ENCODE measurements around the gene UBE2I. TPM values are rescaled to one million over a fixed set of nuclear protein-coding genes. Genes with fewer than 3 reads are reported as not detected.
"Not testable (repeated sequence)": the region's sequence is repeated elsewhere in the genome, so short reads cannot be mapped to it uniquely, and the experiment has no call there.

The UBE2I gene
- total RNA-seq, 1 experiment from 2014 or later = 271 TPM

DNA sequence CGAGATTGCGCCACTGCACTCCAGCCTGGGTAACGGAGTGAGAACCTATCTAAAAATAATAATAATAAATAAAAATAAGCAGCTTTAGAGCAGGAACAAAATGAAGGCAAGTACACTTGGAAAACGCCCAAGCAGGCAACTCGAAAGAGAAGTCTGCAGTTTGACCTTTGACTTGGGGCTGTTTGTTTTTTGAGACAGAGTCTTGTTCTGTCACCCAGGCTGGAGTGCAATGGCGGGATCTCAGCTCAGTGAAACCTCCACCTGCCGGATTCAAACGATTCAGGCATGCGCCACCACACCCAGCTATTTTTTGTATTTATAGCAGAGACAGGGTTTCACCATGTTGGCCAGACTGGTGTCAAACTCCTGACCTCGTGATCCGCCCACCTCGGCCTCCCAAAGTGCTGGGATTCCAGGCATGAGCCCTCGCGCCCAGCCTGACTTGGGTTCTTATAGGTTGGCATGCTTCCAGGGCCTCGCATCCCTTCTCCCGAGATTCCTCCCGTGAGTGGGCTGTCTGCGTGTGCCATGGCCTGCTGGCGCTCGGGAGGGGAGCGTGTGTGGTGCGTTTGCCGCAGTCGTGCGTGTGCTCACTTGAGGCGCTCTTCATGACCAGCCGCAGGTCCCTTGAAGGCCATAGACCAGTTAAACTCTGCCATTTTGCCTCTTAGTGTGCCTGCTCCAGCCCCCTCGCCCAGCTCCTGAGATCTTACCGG, 18.4 kb upstream of the UBE2I start:
- no peak overlapping the region for H2AFZ ChIP-seq
- TF ChIP-seq, protein P1, sequence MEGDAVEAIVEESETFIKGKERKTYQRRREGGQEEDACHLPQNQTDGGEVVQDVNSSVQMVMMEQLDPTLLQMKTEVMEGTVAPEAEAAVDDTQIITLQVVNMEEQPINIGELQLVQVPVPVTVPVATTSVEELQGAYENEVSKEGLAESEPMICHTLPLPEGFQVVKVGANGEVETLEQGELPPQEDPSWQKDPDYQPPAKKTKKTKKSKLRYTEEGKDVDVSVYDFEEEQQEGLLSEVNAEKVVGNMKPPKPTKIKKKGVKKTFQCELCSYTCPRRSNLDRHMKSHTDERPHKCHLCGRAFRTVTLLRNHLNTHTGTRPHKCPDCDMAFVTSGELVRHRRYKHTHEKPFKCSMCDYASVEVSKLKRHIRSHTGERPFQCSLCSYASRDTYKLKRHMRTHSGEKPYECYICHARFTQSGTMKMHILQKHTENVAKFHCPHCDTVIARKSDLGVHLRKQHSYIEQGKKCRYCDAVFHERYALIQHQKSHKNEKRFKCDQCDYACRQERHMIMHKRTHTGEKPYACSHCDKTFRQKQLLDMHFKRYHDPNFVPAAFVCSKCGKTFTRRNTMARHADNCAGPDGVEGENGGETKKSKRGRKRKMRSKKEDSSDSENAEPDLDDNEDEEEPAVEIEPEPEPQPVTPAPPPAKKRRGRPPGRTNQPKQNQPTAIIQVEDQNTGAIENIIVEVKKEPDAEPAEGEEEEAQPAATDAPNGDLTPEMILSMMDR (conservative IDR thresholded peaks at IDR 0.05) = no peak
- no peak for TF ChIP-seq EZH2 (IDR thresholded peaks at IDR 0.05; ENCODE audit: low read depth)
- H3K36me3 ChIP-seq (ENCODE audit: low read depth) = no peaks in the 10 kb centered on the region
- peaks cover 9% of the 10 kb centered on the region; the same call in 1 of the 2 replicates for H3F3A ChIP-seq (ENCODE audit: insufficient read depth, low read depth)
- no TSS peak for BruUV-seq (replicated peaks)
- H3K4me2 ChIP-seq = no peak overlapping the region
- peaks cover 12% of the 10 kb centered on the region for H3K4me1 ChIP-seq (replicated peaks; ENCODE audit: insufficient read depth)
- DNase-seq = peak in 1 of 2 experiments; percentile 40
- no peaks in the 10 kb centered on the region for H4K20me1 ChIP-seq (ENCODE audit: insufficient read depth)
- peaks cover 29% of the 10 kb centered on the region; the same call in 1 of the 2 replicates for H3K27me3 ChIP-seq (ENCODE audit: insufficient read depth, low read depth)
- intact Hi-C loops (cut with micrococcal nuclease; ENCODE audit: unreplicated experiment) = no loop called here
- H3K4me3 ChIP-seq = no peak overlapping the region
- H3K79me2 ChIP-seq (ENCODE audit: low read depth) = no peaks in the 10 kb centered on the region
- H3K9me3 ChIP-seq (ENCODE audit: insufficient read depth, low read depth) = no peaks in the 10 kb centered on the region
- ChIA-PET POLR2A (ENCODE audit: unreplicated experiment) (no interaction called here), CTCF (no interaction called here)
- H3K9me2 ChIP-seq (ENCODE audit: insufficient read depth) = no peaks in the 10 kb centered on the region
- no peak overlapping the region for H3K27ac ChIP-seq

DNA sequence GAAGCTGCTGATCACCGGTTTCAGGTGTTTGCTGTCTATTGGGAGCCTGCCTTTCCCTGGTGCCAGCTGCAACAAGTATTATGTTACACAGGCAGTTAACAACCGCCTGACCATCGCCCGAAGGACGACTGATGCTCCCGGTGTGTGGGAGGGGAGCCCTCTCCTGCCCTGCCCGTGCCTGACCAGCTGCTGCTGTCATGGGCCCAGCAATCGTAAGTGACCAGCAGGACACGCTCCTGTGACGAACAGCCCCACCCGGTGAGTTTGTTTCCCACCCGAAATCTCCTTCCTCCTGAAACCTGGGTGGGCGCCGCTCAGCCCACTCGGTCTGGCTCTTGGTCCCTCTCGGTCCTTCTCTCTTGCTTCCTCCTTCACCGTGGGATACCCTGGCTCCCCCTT, 17.9 kb upstream of the UBE2I start:
- CTCF ChIA-PET = no interaction called here
- BruUV-seq (replicated peaks) = no TSS peak
- Histone ChIP-seq H3K36me3 (ENCODE audit: low read depth) (no peaks in the 10 kb centered on the region), H3K9me3 (ENCODE audit: insufficient read depth, low read depth) (no peaks in the 10 kb centered on the region), H3K27me3 (ENCODE audit: insufficient read depth, low read depth) (peaks cover 24% of the 10 kb centered on the region; the same call in 1 of the 2 replicates), H3K4me1 (replicated peaks; ENCODE audit: insufficient read depth) (peaks cover 17% of the 10 kb centered on the region), H3F3A (ENCODE audit: insufficient read depth, low read depth) (peaks cover 12% of the 10 kb centered on the region; the same call in 1 of the 2 replicates), H2AFZ (no peak overlapping the region), H3K9me2 (ENCODE audit: insufficient read depth) (no peaks in the 10 kb centered on the region), H3K79me2 (ENCODE audit: low read depth) (no peaks in the 10 kb centered on the region), H3K27ac (no peak overlapping the region), H4K20me1 (ENCODE audit: insufficient read depth) (no peaks in the 10 kb centered on the region), H3K4me2 (no peak overlapping the region), H3K4me3 (no peak overlapping the region)
- no peak for DNase-seq
- intact Hi-C loops (cut with micrococcal nuclease; ENCODE audit: unreplicated experiment) = no loop called here
- TF ChIP-seq EZH2 (IDR thresholded peaks at IDR 0.05; ENCODE audit: low read depth) = no peak
- TF ChIP-seq, protein P1 (conservative IDR thresholded peaks at IDR 0.05) = no peak
- POLR2A ChIA-PET (ENCODE audit: unreplicated experiment) = no interaction called here

DNA sequence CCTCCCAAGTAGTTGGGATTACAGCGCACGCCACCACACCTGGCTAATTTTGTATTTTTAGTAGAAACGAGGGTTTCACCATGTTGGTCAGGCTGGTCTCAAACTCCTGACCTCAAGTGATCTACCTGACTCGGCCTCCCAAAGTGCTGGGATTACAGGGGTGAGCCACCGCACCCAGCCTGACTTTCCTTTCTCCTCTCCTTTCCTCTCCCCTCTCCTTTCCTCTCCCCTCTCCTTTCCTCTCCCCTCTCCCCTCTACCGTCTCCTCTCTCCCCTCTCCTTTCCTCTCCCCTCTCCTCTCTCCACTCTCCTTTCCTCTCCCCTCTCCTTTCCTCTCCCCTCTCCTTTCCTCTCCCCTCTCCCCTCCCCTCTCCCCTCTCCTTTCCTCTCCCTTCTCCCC, 17.2 kb upstream of the UBE2I start:
- H3K4me2 ChIP-seq; H3K36me3 ChIP-seq (ENCODE audit: low read depth); H3K79me2 ChIP-seq (ENCODE audit: low read depth); H2AFZ ChIP-seq; H3K4me3 ChIP-seq; BruUV-seq (replicated peaks); DNase-seq; CTCF ChIA-PET; intact Hi-C loops (cut with micrococcal nuclease; ENCODE audit: unreplicated experiment); H3K9me3 ChIP-seq (ENCODE audit: insufficient read depth, low read depth); H3K9me2 ChIP-seq (ENCODE audit: insufficient read depth); POLR2A ChIA-PET (ENCODE audit: unreplicated experiment); H4K20me1 ChIP-seq (ENCODE audit: insufficient read depth); H3K27ac ChIP-seq: not testable (repeated sequence)
- Histone ChIP-seq H3K27me3 (ENCODE audit: insufficient read depth, low read depth) (peaks cover 19% of the 10 kb centered on the region; the same call in 1 of the 2 replicates), H3K4me1 (replicated peaks; ENCODE audit: insufficient read depth) (peaks cover 21% of the 10 kb centered on the region), H3F3A (ENCODE audit: insufficient read depth, low read depth) (peaks cover 13% of the 10 kb centered on the region)

DNA sequence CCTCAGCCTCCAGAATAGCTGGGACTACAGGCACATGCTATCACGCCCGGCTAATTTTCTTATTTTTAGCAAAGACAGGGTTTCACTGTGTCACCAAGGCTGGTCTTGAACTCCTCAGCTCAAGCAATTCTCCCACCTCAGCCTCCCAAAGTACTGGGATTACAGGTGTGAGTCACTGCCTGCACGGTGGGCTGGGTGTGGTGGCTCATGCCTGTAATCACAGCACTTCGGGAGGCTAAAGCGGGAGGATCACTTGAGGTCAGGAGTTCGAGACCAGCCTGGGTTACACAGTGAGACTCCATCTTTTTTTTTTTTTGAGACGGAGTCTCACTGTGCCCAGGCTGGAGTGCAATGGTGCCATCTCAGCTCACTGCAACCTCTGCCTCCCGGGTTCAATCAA, 16.6 kb upstream of the UBE2I start:
- POLR2A ChIA-PET (ENCODE audit: unreplicated experiment) = not testable (repeated sequence)
- peaks cover 14% of the 10 kb centered on the region; the same call in 1 of the 2 replicates for H3K27me3 ChIP-seq (ENCODE audit: insufficient read depth, low read depth)

More for the DNA sequence above, 16.6 kb upstream of the UBE2I start:
- H3K79me2 ChIP-seq (ENCODE audit: low read depth); H3K36me3 ChIP-seq (ENCODE audit: low read depth); DNase-seq; BruUV-seq (replicated peaks); H2AFZ ChIP-seq; H4K20me1 ChIP-seq (ENCODE audit: insufficient read depth); H3K9me2 ChIP-seq (ENCODE audit: insufficient read depth); H3K4me2 ChIP-seq; H3K9me3 ChIP-seq (ENCODE audit: insufficient read depth, low read depth); H3K27ac ChIP-seq; H3K4me3 ChIP-seq; intact Hi-C loops (cut with micrococcal nuclease; ENCODE audit: unreplicated experiment): not testable (repeated sequence)
- CTCF ChIA-PET = interaction anchor here (0.6 kb wide), 1 partner anchor 66 kb away, joined by 3 read pairs; no protein-coding TSS in a partner anchor
- Histone ChIP-seq H3F3A (ENCODE audit: insufficient read depth, low read depth) (peaks cover 19% of the 10 kb centered on the region), H3K4me1 (replicated peaks; ENCODE audit: insufficient read depth) (peaks cover 27% of the 10 kb centered on the region)
